ENCODE data around the gene CPS1.

CPS1 gene

GRCh38 chr2:210591663-210592062, 35.3 kb downstream of the CPS1 start:
- H3K4me3 ChIP-seq (ENCODE audit: control insufficient read depth, low read depth, low read length) = no peak overlapping the region
- DNase-seq (ENCODE audit: low read depth) = no peak
- TF ChIP-seq, protein P1, sequence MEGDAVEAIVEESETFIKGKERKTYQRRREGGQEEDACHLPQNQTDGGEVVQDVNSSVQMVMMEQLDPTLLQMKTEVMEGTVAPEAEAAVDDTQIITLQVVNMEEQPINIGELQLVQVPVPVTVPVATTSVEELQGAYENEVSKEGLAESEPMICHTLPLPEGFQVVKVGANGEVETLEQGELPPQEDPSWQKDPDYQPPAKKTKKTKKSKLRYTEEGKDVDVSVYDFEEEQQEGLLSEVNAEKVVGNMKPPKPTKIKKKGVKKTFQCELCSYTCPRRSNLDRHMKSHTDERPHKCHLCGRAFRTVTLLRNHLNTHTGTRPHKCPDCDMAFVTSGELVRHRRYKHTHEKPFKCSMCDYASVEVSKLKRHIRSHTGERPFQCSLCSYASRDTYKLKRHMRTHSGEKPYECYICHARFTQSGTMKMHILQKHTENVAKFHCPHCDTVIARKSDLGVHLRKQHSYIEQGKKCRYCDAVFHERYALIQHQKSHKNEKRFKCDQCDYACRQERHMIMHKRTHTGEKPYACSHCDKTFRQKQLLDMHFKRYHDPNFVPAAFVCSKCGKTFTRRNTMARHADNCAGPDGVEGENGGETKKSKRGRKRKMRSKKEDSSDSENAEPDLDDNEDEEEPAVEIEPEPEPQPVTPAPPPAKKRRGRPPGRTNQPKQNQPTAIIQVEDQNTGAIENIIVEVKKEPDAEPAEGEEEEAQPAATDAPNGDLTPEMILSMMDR (conservative IDR thresholded peaks at IDR 0.05; ENCODE audit: control insufficient read depth, insufficient read depth, low read depth, low read length) = no peak

DNA sequence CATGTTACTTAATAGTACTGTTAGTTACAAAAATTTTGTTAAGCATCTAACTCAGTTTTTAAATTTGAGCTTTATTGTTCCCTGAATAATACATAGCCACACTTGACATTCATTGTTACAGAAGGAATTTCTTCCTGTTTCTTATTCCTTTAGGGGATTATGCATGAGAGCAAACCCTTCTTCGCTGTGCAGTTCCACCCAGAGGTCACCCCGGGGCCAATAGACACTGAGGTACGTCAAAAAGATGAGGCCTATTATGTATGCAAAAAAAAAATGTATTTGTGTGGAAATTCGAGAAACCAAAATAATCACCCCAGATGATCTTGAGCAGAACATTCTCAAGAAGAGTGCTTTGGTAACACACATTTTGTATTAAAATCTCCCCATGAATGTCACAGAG, 36.3 kb downstream of the CPS1 start:
- no peak overlapping the region for H3K4me3 ChIP-seq (ENCODE audit: control insufficient read depth, low read depth, low read length)
- no peak for DNase-seq (ENCODE audit: low read depth)
- TF ChIP-seq, protein P1 (conservative IDR thresholded peaks at IDR 0.05; ENCODE audit: control insufficient read depth, insufficient read depth, low read depth, low read length) = no peak

DNA sequence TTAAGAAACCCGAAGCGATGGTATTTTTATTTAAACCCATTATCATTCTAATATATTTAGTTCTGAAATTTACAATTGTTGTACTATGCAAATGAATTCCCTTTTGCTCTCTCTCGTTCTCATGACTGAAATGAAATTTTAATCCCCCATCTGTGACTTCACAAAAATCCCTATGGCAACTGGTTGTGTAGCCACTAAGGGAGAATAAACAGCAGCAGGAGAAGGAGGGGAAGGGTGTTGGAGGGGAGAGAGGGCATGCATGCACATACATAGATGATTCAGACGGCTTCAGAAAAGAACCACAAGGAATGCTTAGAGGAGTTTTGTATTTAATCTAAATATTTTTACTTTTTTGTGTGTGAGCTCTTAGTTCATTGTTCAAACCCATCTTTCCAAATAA, 36.8 kb downstream of the CPS1 start:
- TF ChIP-seq, protein P1 (conservative IDR thresholded peaks at IDR 0.05; ENCODE audit: control insufficient read depth, insufficient read depth, low read depth, low read length) = no peak
- no peak for DNase-seq (ENCODE audit: low read depth)
- H3K4me3 ChIP-seq (ENCODE audit: control insufficient read depth, low read depth, low read length) = no peak overlapping the region

- TF ChIP-seq, protein P1 (conservative IDR thresholded peaks at IDR 0.05; ENCODE audit: control insufficient read depth, insufficient read depth, low read depth, low read length) = no peak
- H3K4me3 ChIP-seq (ENCODE audit: control insufficient read depth, low read depth, low read length) = no peak overlapping the region
- no peak for DNase-seq (ENCODE audit: low read depth)
Measured at GRCh38 chr2:210598219-210598618, 41.8 kb downstream of the CPS1 start.

DNA sequence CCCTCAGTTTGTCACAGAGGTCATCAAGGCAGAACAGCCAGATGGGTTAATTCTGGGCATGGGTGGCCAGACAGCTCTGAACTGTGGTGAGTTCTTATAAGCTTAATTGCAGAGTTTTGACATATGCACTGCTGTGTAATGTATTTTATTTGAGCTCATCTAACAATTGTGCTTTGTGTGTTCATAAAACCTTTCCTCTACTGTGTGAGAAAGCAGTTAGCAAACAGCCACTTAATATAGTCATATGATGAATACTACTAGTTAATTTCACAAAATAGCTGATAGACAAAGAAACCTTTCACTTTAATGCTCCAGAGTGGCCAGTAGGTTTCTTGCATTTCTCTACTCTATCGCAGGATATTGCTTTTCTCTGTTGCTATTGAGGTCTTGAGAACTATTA, 43.1 kb downstream of the CPS1 start:
- H3K4me3 ChIP-seq (ENCODE audit: control insufficient read depth, low read depth, low read length) = no peak overlapping the region
- no peak for DNase-seq (ENCODE audit: low read depth)
- TF ChIP-seq, protein P1 (conservative IDR thresholded peaks at IDR 0.05; ENCODE audit: control insufficient read depth, insufficient read depth, low read depth, low read length) = no peak

- TF ChIP-seq, protein P1 (conservative IDR thresholded peaks at IDR 0.05; ENCODE audit: control insufficient read depth, insufficient read depth, low read depth, low read length) = no peak
- H3K4me3 ChIP-seq (ENCODE audit: control insufficient read depth, low read depth, low read length) = no peak overlapping the region
Measured at GRCh38 chr2:210604666-210605065, 48.3 kb downstream of the CPS1 start.

DNA sequence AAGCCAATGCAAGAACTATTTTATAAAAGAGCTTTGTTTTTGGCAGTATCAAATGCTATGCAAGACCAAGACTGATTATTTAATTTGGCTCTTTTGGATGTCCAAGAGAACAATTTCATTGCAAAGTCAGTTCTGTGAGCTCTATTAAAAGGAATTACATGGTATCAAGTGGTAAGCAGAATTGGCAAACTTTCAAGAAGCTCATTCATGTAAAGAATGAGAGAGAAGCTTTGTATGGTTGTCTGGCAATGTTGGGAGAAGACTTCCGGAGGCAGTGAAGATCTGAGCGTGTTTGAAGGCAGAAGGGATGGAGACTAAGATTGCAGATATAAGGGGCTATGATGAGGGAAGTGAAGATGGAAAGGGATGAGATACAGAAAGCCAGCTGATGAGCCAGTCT, 49.6 kb downstream of the CPS1 start:
- H3K4me3 ChIP-seq (ENCODE audit: control insufficient read depth, low read depth, low read length) = no peak overlapping the region
- TF ChIP-seq, protein P1 (conservative IDR thresholded peaks at IDR 0.05; ENCODE audit: control insufficient read depth, insufficient read depth, low read depth, low read length) = no peak

More at GRCh38 chr2:210604666-210605065, 48.3 kb downstream of the CPS1 start:
- DNase-seq (ENCODE audit: low read depth) = no peak

More for the DNA sequence above, 49.6 kb downstream of the CPS1 start:
- DNase-seq (ENCODE audit: low read depth) = no peak
